HepG2 (cell line): Measurements from ENCODE around the gene DNAJB12. TPM values are rescaled to one million over a fixed set of nuclear protein-coding genes. Genes with fewer than 3 reads are reported as not detected.

Experiments
- ATAC-seq: fragments of 200-7000 bp; cut with Tn5 transposase; 3 replicates; pipeline ENCODE4 v1.9.1; 2020; ENCODE audit warnings: mild to moderate bottlenecking, moderate library complexity
- BruUV-seq: library from RNA; stranded (reverse); fragments of 400-500 nt; replicated peaks from 2 replicates; lab custom pipeline; 2021; lab: Mats Ljungman, UMichigan
- CTCF ChIA-PET: fragments of 300-600 bp; formaldehyde crosslinking; extraction: SDS; loops from one replicate; lab custom pipeline; 2021; ENCODE audit warnings: low total read pairs, inconsistent platforms, low intra/inter-chr PET ratio; lab: Yijun Ruan, JAX
- POLR2A ChIA-PET: fragments of 350-600 bp; sonication (Branson Sonifier 250); formaldehyde crosslinking; loops from one replicate; lab custom pipeline; 2020; ENCODE audit warnings: antibody characterized with exemption, inconsistent platforms; lab: Yijun Ruan, JAX
- DNase-seq: peaks from one replicate; pipeline ENCODE4 v3.0.0-alpha.2; 2015; ENCODE audit warnings: low spot score
- FAIRE-seq: peaks from 3 replicates; lab custom pipeline; 2011; peaks lifted over from hg19 to GRCh38; lab: Jason Lieb, UNC
- H2AFZ ChIP-seq: one replicate; pipeline ENCODE4 v1.6.1; 2011; ENCODE audit warnings: low read length, inconsistent platforms
- H3K27ac ChIP-seq: fragments of 300-600 bp; 3 replicates; pipeline ENCODE4 v1.8.0; 2011; ENCODE audit warnings: mixed run types, mild to moderate bottlenecking, mixed read lengths, low read length, inconsistent platforms; ENCODE audit not compliant: insufficient read depth; ENCODE audit errors: extremely low read length
- H3K27me3 ChIP-seq, 2 experiments: fragments of 200-600 bp in 1 of 2; 2 replicates in 1 of 2; 3 replicates in 1 of 2; pipeline versions ENCODE4 v1.6.0 to v1.8.0; 2011; ENCODE audit warnings: low read length in 2 of 2, mild to moderate bottlenecking in 2 of 2, moderate library complexity in 2 of 2, inconsistent platforms in 1 of 2; ENCODE audit not compliant: insufficient read depth in 2 of 2, control insufficient read depth in 1 of 2
- H3K36me3 ChIP-seq, 2 experiments: fragments of 200-600 bp in 1 of 2; replicated peaks in 1 of 2; 2 replicates in 1 of 2; 3 replicates in 1 of 2; pipeline versions ENCODE4 v1.5.1 to v1.8.0; 2011; ENCODE audit warnings: low read length in 2 of 2, inconsistent platforms in 1 of 2; ENCODE audit not compliant: insufficient read depth in 2 of 2, control insufficient read depth in 1 of 2
- H3K4me1 ChIP-seq: 2 replicates; pipeline ENCODE4 v1.5.1; 2012; ENCODE audit warnings: low read length, inconsistent platforms; ENCODE audit not compliant: insufficient read depth
- H3K4me2 ChIP-seq: 2 replicates; pipeline ENCODE4 v1.6.0; 2011; ENCODE audit warnings: low read depth, low read length, inconsistent platforms
- H3K4me3 ChIP-seq, 3 experiments: fragments of 200-600 bp in 1 of 3; sonication (generic), shearing (Covaris generic) in 1 of 3; replicated peaks in 1 of 3; 2 replicates each; pipeline ENCODE4 v1.5.1; 2011 to 2016; ENCODE audit warnings: low read length in 3 of 3, inconsistent platforms in 2 of 3, low read depth in 2 of 3, mild to moderate bottlenecking in 2 of 3, control low read depth in 1 of 3, mixed read lengths in 1 of 3; ENCODE audit not compliant: insufficient read depth in 1 of 3
- H3K79me2 ChIP-seq: one replicate; pipeline ENCODE4 v1.6.1; 2011; ENCODE audit warnings: low read length, inconsistent platforms; ENCODE audit not compliant: insufficient read depth
- H3K9ac ChIP-seq: 2 replicates; pipeline ENCODE4 v1.6.0; 2011; ENCODE audit warnings: mild to moderate bottlenecking, low read depth, low read length, inconsistent platforms; ENCODE audit not compliant: insufficient read depth
- H3K9me3 ChIP-seq: 2 replicates; pipeline ENCODE4 v1.5.1; 2012; ENCODE audit warnings: mild to moderate bottlenecking, low read length
- H4K20me1 ChIP-seq: 2 replicates; pipeline ENCODE4 v1.6.0; 2011; ENCODE audit warnings: inconsistent platforms, mild to moderate bottlenecking, low read length, moderate library complexity; ENCODE audit not compliant: insufficient read depth
- ATRX ChIP-seq: sonication (generic); formaldehyde crosslinking; IDR thresholded peaks from 2 replicates; pipeline ENCODE4 v1.4.0; 2020; ENCODE audit warnings: missing genetic modification reagents, borderline replicate concordance
- ESRRA ChIP-seq: sonication (generic); formaldehyde crosslinking; IDR thresholded peaks from 2 replicates; pipeline ENCODE4 v1.5.1; 2020; ENCODE audit warnings: mild to moderate bottlenecking, low read depth, missing genetic modification reagents
- PHF5A ChIP-seq: IDR thresholded peaks from one replicate; pipeline ENCODE4 v1.6.1; 2018; ENCODE audit warnings: low read depth, missing genetic modification reagents; ENCODE audit not compliant: unreplicated experiment
- SYNCRIP ChIP-seq: fragments of 200-400 bp; formaldehyde crosslinking; IDR thresholded peaks from 2 replicates; pipeline ENCODE4 v1.6.1; 2018; ENCODE audit warnings: mild to moderate bottlenecking, low read depth, low read length; ENCODE audit not compliant: insufficient read depth
- TBL1XR1 ChIP-seq: fragments of 150-350 bp; IDR thresholded peaks from 2 replicates; pipeline ENCODE4 v1.6.1; 2014; ENCODE audit warnings: borderline replicate concordance, low read length; ENCODE audit not compliant: partially characterized antibody
- ZNF652 ChIP-seq: IDR thresholded peaks from 2 replicates; pipeline ENCODE4 v1.6.1; 2016; ENCODE audit warnings: low read depth, borderline replicate concordance
- ZNF749 ChIP-seq: sonication (generic); formaldehyde crosslinking; IDR thresholded peaks from 2 replicates; pipeline ENCODE4 v1.8.0; 2022; ENCODE audit warnings: mild to moderate bottlenecking, missing genetic modification reagents, moderate library complexity, borderline replicate concordance
- WGBS: methylation state at CpG from one replicate; pipeline ENCODE4 v1.1.6; 2017; ENCODE audit warnings: low lambda C conversion rate; 5-methylcytosine and 5-hydroxymethylcytosine counted together
- in situ Hi-C: cut with HindIII; loops from 2 replicates; pipeline ENCODE4 v1.10.0; 2017; ENCODE audit warnings: low pct_unique_long_range_greater_than_20kb; ENCODE audit not compliant: extremely low pct_ligation_motif_present
- intact Hi-C: fragments of 100-400 bp; cut with micrococcal nuclease; formaldehyde crosslinking; loops from one replicate; pipeline ENCODE4 v1.10.0; 2022; ENCODE audit not compliant: unreplicated experiment
- polyA plus RNA-seq, 8 experiments: library from polyadenylated mRNA; depleted of rRNA in 3 of 8; stranded (reverse) in 7 of 8; unstranded in 1 of 8; fragments of >200 nt; fragmentation: Illumina TruSeq in 4 of 8; extraction: Trizol in 4 of 8; gene quantifications; 2 replicates each; pipeline versions ENCODE4 v1.2.1 to v1.2.3, GENCODE V29; 2011 to 2016; ENCODE audit warnings: low read depth in 4 of 8, missing spikeins in 1 of 8, mixed read lengths in 1 of 8; ENCODE audit not compliant: insufficient read depth in 1 of 8
- total RNA-seq, 5 experiments: library from RNA; depleted of rRNA; stranded (reverse); fragments of >200 nt; fragmentation: Illumina TruSeq; extraction: Trizol; gene quantifications; 2 replicates each; pipeline ENCODE4 v1.2.3, GENCODE V29; 2016; ENCODE audit warnings: low read depth in 1 of 5
- TF ChIP-seq, protein P1 (sequence below): sonication (generic); formaldehyde crosslinking; IDR thresholded peaks from 2 replicates; pipeline ENCODE4 v1.4.0; 2020; ENCODE audit warnings: missing genetic modification reagents
- TF ChIP-seq, protein P2 (sequence below): sonication (generic); formaldehyde crosslinking; IDR thresholded peaks from 2 replicates; pipeline ENCODE4 v1.5.0; 2020; ENCODE audit warnings: mild to moderate bottlenecking, missing genetic modification reagents

DNAJB12 gene
- total and polyA plus RNA-seq, 2 of the 13 experiments (the other 11 are each of a cell fraction or from before 2014, with no cell fraction given) = 10.8 to 18.2 TPM

DNA sequence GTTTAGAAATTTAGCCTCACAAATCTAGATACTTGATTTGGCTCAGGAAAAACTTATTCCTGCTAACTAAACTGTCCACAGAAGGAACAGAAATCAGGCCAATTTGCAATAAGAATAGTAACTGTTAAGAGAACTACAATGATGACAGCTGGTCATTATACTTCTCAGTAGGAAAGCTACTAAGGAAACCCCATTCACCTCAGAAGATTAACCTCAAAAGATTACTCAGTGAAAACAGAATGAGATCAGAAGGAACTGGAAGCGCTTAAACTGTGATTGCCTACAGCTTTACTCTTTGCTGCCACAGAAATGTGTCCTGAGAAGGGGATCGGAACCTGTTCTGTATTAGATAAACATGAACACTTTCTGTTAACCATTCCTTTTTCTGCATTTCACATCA is 24.3 kb upstream of the DNAJB12 start:
- no peaks in the 10 kb centered on the region for H3K4me1 ChIP-seq
- TF ChIP-seq ZNF749 (CRISPR knock-in tag) = no peak
- TF ChIP-seq TBL1XR1 = no peak
- TF ChIP-seq, protein P1, sequence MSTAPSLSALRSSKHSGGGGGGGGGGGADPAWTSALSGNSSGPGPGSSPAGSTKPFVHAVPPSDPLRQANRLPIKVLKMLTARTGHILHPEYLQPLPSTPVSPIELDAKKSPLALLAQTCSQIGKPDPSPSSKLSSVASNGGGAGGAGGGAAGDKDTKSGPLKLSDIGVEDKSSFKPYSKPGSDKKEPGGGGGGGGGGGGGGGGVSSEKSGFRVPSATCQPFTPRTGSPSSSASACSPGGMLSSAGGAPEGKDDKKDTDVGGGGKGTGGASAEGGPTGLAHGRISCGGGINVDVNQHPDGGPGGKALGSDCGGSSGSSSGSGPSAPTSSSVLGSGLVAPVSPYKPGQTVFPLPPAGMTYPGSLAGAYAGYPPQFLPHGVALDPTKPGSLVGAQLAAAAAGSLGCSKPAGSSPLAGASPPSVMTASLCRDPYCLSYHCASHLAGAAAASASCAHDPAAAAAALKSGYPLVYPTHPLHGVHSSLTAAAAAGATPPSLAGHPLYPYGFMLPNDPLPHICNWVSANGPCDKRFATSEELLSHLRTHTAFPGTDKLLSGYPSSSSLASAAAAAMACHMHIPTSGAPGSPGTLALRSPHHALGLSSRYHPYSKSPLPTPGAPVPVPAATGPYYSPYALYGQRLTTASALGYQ (CRISPR knock-in tag) = no peak
- TF ChIP-seq ESRRA (CRISPR knock-in tag) = no peak
- no peak for TF ChIP-seq ATRX (CRISPR knock-in tag)
- TF ChIP-seq, protein P2, sequence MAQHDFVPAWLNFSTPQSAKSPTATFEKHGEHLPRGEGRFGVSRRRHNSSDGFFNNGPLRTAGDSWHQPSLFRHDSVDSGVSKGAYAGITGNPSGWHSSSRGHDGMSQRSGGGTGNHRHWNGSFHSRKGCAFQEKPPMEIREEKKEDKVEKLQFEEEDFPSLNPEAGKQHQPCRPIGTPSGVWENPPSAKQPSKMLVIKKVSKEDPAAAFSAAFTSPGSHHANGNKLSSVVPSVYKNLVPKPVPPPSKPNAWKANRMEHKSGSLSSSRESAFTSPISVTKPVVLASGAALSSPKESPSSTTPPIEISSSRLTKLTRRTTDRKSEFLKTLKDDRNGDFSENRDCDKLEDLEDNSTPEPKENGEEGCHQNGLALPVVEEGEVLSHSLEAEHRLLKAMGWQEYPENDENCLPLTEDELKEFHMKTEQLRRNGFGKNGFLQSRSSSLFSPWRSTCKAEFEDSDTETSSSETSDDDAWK (CRISPR knock-in tag) = no peak
- TF ChIP-seq ZNF652 (CRISPR knock-in tag) = no peak
- no peak for TF ChIP-seq SYNCRIP
- TF ChIP-seq PHF5A (CRISPR knock-in tag) = no peak
- DNase-seq (no peak), FAIRE-seq (no peak), ATAC-seq (no peak)
- POLR2A ChIA-PET = no interaction called here
- intact Hi-C loops (loop anchor here (10.0 kb wide), 1 partner anchor 686 kb away; no protein-coding TSS in a partner anchor), in situ Hi-C loops (no loop called here)
- no peaks in the 10 kb centered on the region for H4K20me1 ChIP-seq
- no peaks in the 10 kb centered on the region for H3K27me3 ChIP-seq
- no peak overlapping the region for H2AFZ ChIP-seq
- no peak overlapping the region for H3K9ac ChIP-seq
- H3K4me3 ChIP-seq = no peak overlapping the region
- H3K36me3 ChIP-seq = peaks cover 7 to 30% of the 10 kb centered on the region in 2 experiments; a peak in 4 of 5 replicates
- H3K4me2 ChIP-seq = no peak overlapping the region
- no peaks in the 10 kb centered on the region for H3K9me3 ChIP-seq
- no peak overlapping the region for H3K27ac ChIP-seq
- H3K79me2 ChIP-seq = no peaks in the 10 kb centered on the region
- CTCF ChIA-PET = no interaction called here
- no TSS peak for BruUV-seq
- WGBS = 100% methylated on average over 2 of the region's 2 CpGs
